Spleen (tissue), 11 donors: ENCODE results near the gene ROBO1. TPM values are rescaled to one million over a fixed set of nuclear protein-coding genes. Genes with fewer than 3 reads are reported as not detected.

ENCODE experiments used
- DNase-seq: peaks from one replicate; pipeline ENCODE4 v3.0.0-alpha.2; 2020
- H3K27ac ChIP-seq, 8 donors: fragments of 200-600 bp; sonication (generic) in 7 of 8; 1 replicate in 4 of 8; 2 replicates in 4 of 8; pipeline versions ENCODE4 v1.5.0 to v1.8.0; 2016 to 2021; ENCODE audit warnings: inconsistent platforms in 4 of 8, mild to moderate bottlenecking in 4 of 8, moderate library complexity in 1 of 8
- H3K27me3 ChIP-seq, 7 donors: fragments of 200-600 bp; sonication (generic) in 6 of 7; replicated peaks in 1 of 7; 1 replicate in 4 of 7; 2 replicates in 3 of 7; pipeline versions ENCODE4 v1.5.0 to v1.8.0; 2016 to 2021; ENCODE audit warnings: inconsistent platforms in 3 of 7, mild to moderate bottlenecking in 1 of 7
- H3K36me3 ChIP-seq, 6 donors: fragments of 200-600 bp; sonication (generic) in 5 of 6; 1 replicate in 4 of 6; 2 replicates in 2 of 6; pipeline versions ENCODE4 v1.5.0 to v1.8.0; 2016 to 2021; ENCODE audit warnings: inconsistent platforms in 2 of 6
- H3K4me1 ChIP-seq, 6 donors: fragments of 200-600 bp; sonication (generic) in 5 of 6; 1 replicate in 3 of 6; 2 replicates in 3 of 6; pipeline versions ENCODE4 v1.5.0 to v1.8.0; 2016 to 2021; ENCODE audit warnings: inconsistent platforms in 3 of 6
- H3K4me3 ChIP-seq, 8 donors: fragments of 200-600 bp; sonication (generic) in 7 of 8; 1 replicate in 4 of 8; 2 replicates in 4 of 8; pipeline versions ENCODE4 v1.5.0 to v1.8.0; 2016 to 2021; ENCODE audit warnings: inconsistent platforms in 4 of 8, mild to moderate bottlenecking in 4 of 8, moderate library complexity in 2 of 8
- H3K9me3 ChIP-seq, 8 donors: fragments of 200-600 bp; sonication (generic) in 7 of 8; 1 replicate in 4 of 8; 2 replicates in 4 of 8; pipeline versions ENCODE4 v1.5.0 to v1.8.0; 2016 to 2021; ENCODE audit warnings: inconsistent platforms in 4 of 8
- CTCF ChIP-seq, 11 experiments: fragments of 200-600 bp in 7 of 11; fragments of 450-650 bp in 4 of 11; sonication (generic) in 4 of 11; IDR thresholded peaks in 8 of 11; conservative IDR thresholded peaks in 3 of 11; 1 replicate in 7 of 11; 2 replicates in 4 of 11; pipeline versions ENCODE4 v1.4.0 to v1.8.0; 2016 to 2021; ENCODE audit warnings: antibody characterized with exemption in 11 of 11, inconsistent platforms in 4 of 11, mild to moderate bottlenecking in 1 of 11
- POLR2A ChIP-seq, 3 donors: fragments of 450-650 bp; IDR thresholded peaks; one replicate each; pipeline ENCODE4 v1.5.1; 2017; ENCODE audit warnings: antibody characterized with exemption in 3 of 3, mild to moderate bottlenecking in 1 of 3
- POLR2AphosphoS5 ChIP-seq, 3 donors: sonication (generic); formaldehyde crosslinking; IDR thresholded peaks; one replicate each; pipeline ENCODE4 v1.5.1; 2017; ENCODE audit warnings: antibody characterized with exemption in 3 of 3
- WGBS, 5 donors: extraction: QIAGEN DNeasy Blood & Tissue Kit in 3 of 5; methylation state at CpG; one replicate each; pipeline versions ENCODE4 v1.1.5 to v1.1.7; 2013 to 2018; 5-methylcytosine and 5-hydroxymethylcytosine counted together
- intact Hi-C: fragments of 100-400 bp; cut with DNase I; formaldehyde crosslinking; loops from one replicate; pipeline ENCODE4 v1.15.0; 2023; ENCODE audit warnings: low total_unique reads
- polyA plus RNA-seq, 3 donors: library from polyadenylated mRNA; stranded (reverse); fragments of 200-250 nt; gene quantifications; one replicate each; pipeline ENCODE4 v1.2.1, GENCODE V29; 2013
- total RNA-seq, 7 donors: library from RNA; depleted of rRNA in 3 of 7; stranded (reverse); fragments of >200 nt in 3 of 7; fragmentation: NEBNext Ultra II Directional in 4 of 7; extraction: Animal tissue kit (Norgen Biotek cat#: 25700) in 4 of 7; gene quantifications; one replicate each; pipeline versions ENCODE4 v1.1.0 to v1.2.1, GENCODE V29; 2016 to 2021
- donor health status: healthy with polysubstance abuse.
- donor health status: DM: no; HTN: no; CAD: no; lungs with moderate emphysema.
- donor health status: DM: no; HTN: no; CAD: no.
- donor health status: Bipolar disorder and iron deficiency.
- donor health status: healthy.
- donor health status: DM: no; HTN: no; CAD: no.
- donor health status: DM: yes; HTN: yes; CAD: no.

The ROBO1 gene
- total and polyA plus RNA-seq, 10 donors, result 3.4 to 37.3 (median 26.0) TPM

- H3K27me3 ChIP-seq, result no peaks in the 10 kb centered on the region
- no peak overlapping the region for H3K27ac ChIP-seq
- no peak for DNase-seq
- intact Hi-C loops, result no loop called here
- 59 to 83% (median 76%) methylated on average over 1 of the region's 1 CpG for WGBS, 5 donors
- H3K4me1 ChIP-seq, result no peaks in the 10 kb centered on the region
- TF ChIP-seq CTCF (IDR thresholded peaks at IDR 0.05 in 8 of 11, conservative IDR thresholded peaks at IDR 0.05 in 3 of 11) (no peak), POLR2A (IDR thresholded peaks at IDR 0.05) (no peak), POLR2AphosphoS5 (IDR thresholded peaks at IDR 0.05) (no peak)
- H3K4me3 ChIP-seq, result no peak overlapping the region
- no peaks in the 10 kb centered on the region for H3K36me3 ChIP-seq
- peaks cover 0 to 15% (median 4%) of the 10 kb centered on the region in 8 donors for H3K9me3 ChIP-seq
Measured at GRCh38 chr3:79172241-79172640, 595.6 kb downstream of the ROBO1 start.

- no peaks in the 10 kb centered on the region for H3K36me3 ChIP-seq
- H3K27me3 ChIP-seq, result no peaks in the 10 kb centered on the region
- intact Hi-C loops, result no loop called here
- peaks cover 0 to 24% (median 4%) of the 10 kb centered on the region in 8 donors for H3K9me3 ChIP-seq
- no peaks in the 10 kb centered on the region for H3K4me1 ChIP-seq
- WGBS, 5 donors, result 83 to 97% (median 89%) methylated on average over 1 of the region's 1 CpG
- TF ChIP-seq CTCF (IDR thresholded peaks at IDR 0.05 in 8 of 11, conservative IDR thresholded peaks at IDR 0.05 in 3 of 11) (no peak), POLR2A (IDR thresholded peaks at IDR 0.05) (no peak), POLR2AphosphoS5 (IDR thresholded peaks at IDR 0.05) (no peak)
- no peak overlapping the region for H3K27ac ChIP-seq
- DNase-seq, result no peak
- no peak overlapping the region for H3K4me3 ChIP-seq
Measured at GRCh38 chr3:79170021-79170420, 597.8 kb downstream of the ROBO1 start.

GRCh38 chr3:79167651-79168416 is 600.0 kb downstream of the ROBO1 start:
- Histone ChIP-seq H3K27ac (no peak overlapping the region), H3K9me3 (peaks cover 0 to 9% (median 0%) of the 10 kb centered on the region in 8 donors), H3K4me3 (no peak overlapping the region), H3K27me3 (no peaks in the 10 kb centered on the region), H3K4me1 (no peaks in the 10 kb centered on the region), H3K36me3 (no peaks in the 10 kb centered on the region)
- TF ChIP-seq POLR2A (IDR thresholded peaks at IDR 0.05), result no peak
- no peak for TF ChIP-seq CTCF (IDR thresholded peaks at IDR 0.05 in 8 of 11, conservative IDR thresholded peaks at IDR 0.05 in 3 of 11)
- no peak for TF ChIP-seq POLR2AphosphoS5 (IDR thresholded peaks at IDR 0.05)
- intact Hi-C loops, result no loop called here
- WGBS, 5 donors, result 86 to 91% (median 88%) methylated on average over 5 of the region's 5 CpGs
- DNase-seq, result no peak

- Histone ChIP-seq H3K27ac (no peak overlapping the region), H3K9me3 (peaks cover 0 to 9% (median 0%) of the 10 kb centered on the region in 8 donors), H3K36me3 (no peaks in the 10 kb centered on the region), H3K4me1 (no peaks in the 10 kb centered on the region), H3K27me3 (no peaks in the 10 kb centered on the region), H3K4me3 (no peak overlapping the region)
- no peak for TF ChIP-seq CTCF (IDR thresholded peaks at IDR 0.05 in 8 of 11, conservative IDR thresholded peaks at IDR 0.05 in 3 of 11)
- no peak for DNase-seq
- intact Hi-C loops, result no loop called here
- WGBS, 5 donors, result 61 to 80% (median 71%) methylated on average over 2 of the region's 2 CpGs
Measured at GRCh38 chr3:79162653-79163052, 605.1 kb downstream of the ROBO1 start.
